ENCODE results near the gene GPI.

DNA sequence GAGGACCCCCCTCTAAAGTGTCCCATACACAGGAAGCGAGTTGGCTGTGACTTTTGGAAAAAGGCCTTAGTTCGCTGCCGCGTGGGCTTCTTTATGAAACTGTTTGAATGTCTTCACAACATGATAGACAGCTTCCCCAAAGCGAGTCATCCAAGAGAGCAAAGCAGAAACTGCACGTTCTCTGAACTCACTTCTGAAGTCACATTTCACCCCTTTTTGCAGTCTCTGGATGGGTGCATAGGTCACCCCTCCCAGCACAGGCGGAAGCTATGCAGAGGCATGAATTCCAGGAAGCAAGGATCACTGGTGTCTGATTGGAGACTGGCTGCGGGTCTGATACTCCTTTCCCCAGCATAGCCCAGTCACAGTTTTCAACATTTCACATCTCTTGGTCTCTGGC lies 10.6 kb downstream of the GPI start:
- TF ChIP-seq POLR2AphosphoS5 (IDR thresholded peaks at IDR 0.05) (no peak), POLR2A (IDR thresholded peaks at IDR 0.05) (no peak)

All from sigmoid colon (tissue), 4 donors.